MM.1S (cell line): ENCODE measurements around the gene ALAS2.

Source experiments
- EZH2 ChIP-seq: fragments of 300-600 bp; sonication (generic); optimal IDR thresholded peaks from 2 replicates; pipeline ENCODE3; 2017; ENCODE audit warnings: low read depth, mild to moderate bottlenecking, antibody characterized with exemption, low read length, mixed read lengths
- TF ChIP-seq, protein P1 (sequence below): fragments of 300-600 bp; sonication (generic); IDR thresholded peaks from 2 replicates; pipeline ENCODE4 v1.5.1; 2016; ENCODE audit warnings: antibody characterized with exemption, low read length, mixed read lengths

DNA sequence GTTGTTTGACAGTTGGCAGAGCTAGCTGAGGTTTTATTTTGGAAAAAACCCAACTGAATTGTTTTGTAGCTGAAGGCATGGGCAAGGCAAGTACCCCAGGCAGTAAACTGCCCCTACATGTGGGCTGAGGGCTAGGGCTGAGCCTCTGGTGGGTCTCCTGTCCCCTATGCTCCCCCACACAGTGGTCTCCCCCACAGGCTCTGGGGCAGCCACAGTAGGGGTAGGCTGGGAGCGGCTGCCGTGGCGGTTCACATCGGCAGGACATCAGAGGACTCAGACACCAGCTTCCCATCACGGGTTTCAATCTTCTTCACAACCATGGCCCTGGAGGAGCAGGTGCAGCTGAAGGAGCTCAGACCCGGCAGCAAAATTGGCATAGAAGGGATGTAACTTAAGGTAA is 10.7 kb upstream of the ALAS2 start:
- TF ChIP-seq, protein P1, sequence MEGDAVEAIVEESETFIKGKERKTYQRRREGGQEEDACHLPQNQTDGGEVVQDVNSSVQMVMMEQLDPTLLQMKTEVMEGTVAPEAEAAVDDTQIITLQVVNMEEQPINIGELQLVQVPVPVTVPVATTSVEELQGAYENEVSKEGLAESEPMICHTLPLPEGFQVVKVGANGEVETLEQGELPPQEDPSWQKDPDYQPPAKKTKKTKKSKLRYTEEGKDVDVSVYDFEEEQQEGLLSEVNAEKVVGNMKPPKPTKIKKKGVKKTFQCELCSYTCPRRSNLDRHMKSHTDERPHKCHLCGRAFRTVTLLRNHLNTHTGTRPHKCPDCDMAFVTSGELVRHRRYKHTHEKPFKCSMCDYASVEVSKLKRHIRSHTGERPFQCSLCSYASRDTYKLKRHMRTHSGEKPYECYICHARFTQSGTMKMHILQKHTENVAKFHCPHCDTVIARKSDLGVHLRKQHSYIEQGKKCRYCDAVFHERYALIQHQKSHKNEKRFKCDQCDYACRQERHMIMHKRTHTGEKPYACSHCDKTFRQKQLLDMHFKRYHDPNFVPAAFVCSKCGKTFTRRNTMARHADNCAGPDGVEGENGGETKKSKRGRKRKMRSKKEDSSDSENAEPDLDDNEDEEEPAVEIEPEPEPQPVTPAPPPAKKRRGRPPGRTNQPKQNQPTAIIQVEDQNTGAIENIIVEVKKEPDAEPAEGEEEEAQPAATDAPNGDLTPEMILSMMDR: no peak
- no peak for TF ChIP-seq EZH2
